Fibroblast of mammary gland (primary cell): ENCODE data around the gene LUZP1.

Experiments used
- DNase-seq: peaks from one replicate; pipeline ENCODE4 v3.0.0-alpha.2; 2010; ENCODE audit warnings: low read depth
- H3K4me3 ChIP-seq: 2 replicates; pipeline ENCODE4 v1.5.1; 2011; ENCODE audit warnings: low read depth, mild to moderate bottlenecking, low read length, moderate library complexity; ENCODE audit not compliant: control insufficient read depth
- CTCF ChIP-seq: conservative IDR thresholded peaks from 2 replicates; pipeline ENCODE4 v1.5.1; 2011; ENCODE audit warnings: low read depth, low read length, inconsistent platforms; ENCODE audit not compliant: control insufficient read depth, insufficient read depth

LUZP1 gene

GRCh38 chr1:23178414-23178813, 9.8 kb upstream of the LUZP1 start:
- no peak overlapping the region for H3K4me3 ChIP-seq
- DNase-seq, result no peak
- no peak for TF ChIP-seq CTCF

- H3K4me3 ChIP-seq, result peak overlapping the region; percentile 53
- TF ChIP-seq CTCF, result no peak
- peak; percentile 62 for DNase-seq
Observed at GRCh38 chr1:23177438-23178380, 9.1 kb upstream of the LUZP1 start.

GRCh38 chr1:23177031-23177430, 8.4 kb upstream of the LUZP1 start:
- H3K4me3 ChIP-seq, result peak overlapping the region; percentile 53
- no peak for TF ChIP-seq CTCF

GRCh38 chr1:23174426-23175110, 5.9 kb upstream of the LUZP1 start:
- no peak for DNase-seq
- no peak for TF ChIP-seq CTCF

More at GRCh38 chr1:23177031-23177430, 8.4 kb upstream of the LUZP1 start:
- no peak for DNase-seq

GRCh38 chr1:23171181-23171755, 2.6 kb upstream of the LUZP1 start:
- no peak overlapping the region for H3K4me3 ChIP-seq
- no peak for TF ChIP-seq CTCF
- DNase-seq, result no peak

More at GRCh38 chr1:23174426-23175110, 5.9 kb upstream of the LUZP1 start:
- H3K4me3 ChIP-seq, result no peak overlapping the region

GRCh38 chr1:23169727-23170335, 1.2 kb upstream of the LUZP1 start:
- TF ChIP-seq CTCF, result no peak
- peak; percentile 98 for DNase-seq
- H3K4me3 ChIP-seq, result peak overlapping the region; percentile 91
